Hypothalamus (tissue), 51 donors: ENCODE data around the gene FHL3.
"Not testable (repeated sequence)": the region's sequence is repeated elsewhere in the genome, so short reads cannot be mapped to it uniquely, and the experiment has no call there.

Source experiments
- DNase-seq, 51 donors: peaks; one replicate each; lab custom pipeline; 2025; lab: John Stamatoyannopoulos, UW

Gene FHL3

DNA sequence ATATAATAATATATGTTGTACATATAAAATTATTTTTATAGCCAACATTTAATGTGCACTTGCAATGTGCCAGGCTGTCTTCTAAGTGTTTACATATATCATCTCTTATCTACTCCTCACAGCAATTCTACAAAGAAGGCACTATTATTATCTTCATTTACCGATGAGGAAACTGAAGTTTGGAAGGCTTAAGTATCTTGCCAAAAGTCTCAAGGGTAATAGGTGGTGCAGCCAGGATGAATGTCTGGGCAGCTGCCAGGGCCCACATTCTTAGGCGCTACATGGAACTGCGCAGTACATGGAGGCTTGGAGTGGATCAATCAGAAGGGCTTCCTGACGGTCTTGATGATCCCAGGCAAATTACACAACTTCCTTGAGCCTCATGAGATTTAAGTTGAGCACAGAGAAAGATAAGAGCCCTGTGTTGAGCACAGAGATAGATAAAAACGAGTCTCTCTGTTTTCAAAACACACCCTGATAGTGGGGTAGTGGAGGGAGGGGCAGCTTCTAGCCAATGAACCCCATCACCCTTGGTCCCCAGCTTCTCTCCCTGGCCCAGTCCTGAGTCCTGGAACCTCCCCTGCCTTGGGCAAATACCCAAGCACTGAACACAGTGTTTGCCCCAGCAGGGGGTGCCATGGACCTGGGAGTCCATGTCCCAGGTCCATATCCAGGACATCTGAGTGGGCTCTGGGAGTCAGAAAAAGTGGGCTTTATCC lies 32.1 kb upstream of the FHL3 start:
- DNase-seq, result no peak

DNA sequence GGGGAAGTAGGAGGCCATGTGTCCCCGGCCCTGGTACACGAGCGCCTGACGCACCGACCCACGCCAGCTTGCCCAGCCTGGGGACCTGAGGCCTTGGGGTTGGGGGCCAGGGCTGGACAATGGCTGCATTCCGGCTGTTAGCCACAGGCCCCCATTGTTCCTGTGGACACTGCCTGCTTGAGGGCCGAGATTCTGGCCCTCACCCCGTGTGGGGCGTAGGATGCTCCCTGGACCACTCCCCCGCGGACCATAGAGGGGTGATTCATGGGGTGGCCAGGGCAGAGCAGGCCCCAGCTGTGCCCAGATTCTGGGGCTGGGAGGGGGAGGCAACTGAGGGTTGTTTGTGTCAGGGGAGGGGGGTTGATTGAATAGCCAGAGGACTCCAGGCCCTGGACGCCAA lies 29.6 kb upstream of the FHL3 start:
- no peak for DNase-seq

DNA sequence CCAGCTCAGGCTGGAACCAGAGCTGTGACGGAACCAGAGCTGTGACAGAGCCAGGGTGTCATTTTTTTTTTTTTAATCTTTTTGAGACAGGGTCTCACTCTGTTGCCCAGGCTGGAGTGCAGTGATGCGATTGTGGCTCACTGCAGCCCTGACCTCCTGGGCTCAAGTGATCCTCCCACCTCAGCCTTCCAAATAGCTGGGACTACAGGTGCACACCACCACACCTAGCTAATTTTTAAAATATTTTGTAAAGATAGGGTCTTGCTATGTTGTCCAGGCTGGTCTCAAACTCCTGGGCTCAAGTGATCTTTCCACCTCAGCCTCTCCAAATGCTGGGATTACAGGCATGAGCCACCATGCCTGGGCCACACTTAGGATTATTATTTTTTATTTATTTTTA lies 27.7 kb upstream of the FHL3 start:
- not testable (repeated sequence) for DNase-seq

DNA sequence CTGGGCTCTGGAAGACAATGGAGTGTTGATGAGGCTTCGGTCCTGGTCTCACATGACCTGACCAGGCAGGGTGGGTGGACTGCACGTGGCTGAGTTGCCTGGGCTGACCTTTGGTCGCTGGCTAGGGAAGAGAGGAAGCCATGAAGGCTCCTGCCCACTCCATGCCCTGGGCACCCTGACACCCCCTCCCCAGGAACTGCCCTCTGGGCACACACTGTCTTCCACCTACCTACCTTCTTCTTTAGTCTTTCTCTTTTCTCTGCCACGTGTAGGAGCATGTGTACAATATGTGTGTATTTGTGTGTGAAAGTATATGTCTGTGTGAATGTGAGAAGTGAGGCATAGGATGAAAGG lies 26.2 kb upstream of the FHL3 start:
- no peak for DNase-seq

DNA sequence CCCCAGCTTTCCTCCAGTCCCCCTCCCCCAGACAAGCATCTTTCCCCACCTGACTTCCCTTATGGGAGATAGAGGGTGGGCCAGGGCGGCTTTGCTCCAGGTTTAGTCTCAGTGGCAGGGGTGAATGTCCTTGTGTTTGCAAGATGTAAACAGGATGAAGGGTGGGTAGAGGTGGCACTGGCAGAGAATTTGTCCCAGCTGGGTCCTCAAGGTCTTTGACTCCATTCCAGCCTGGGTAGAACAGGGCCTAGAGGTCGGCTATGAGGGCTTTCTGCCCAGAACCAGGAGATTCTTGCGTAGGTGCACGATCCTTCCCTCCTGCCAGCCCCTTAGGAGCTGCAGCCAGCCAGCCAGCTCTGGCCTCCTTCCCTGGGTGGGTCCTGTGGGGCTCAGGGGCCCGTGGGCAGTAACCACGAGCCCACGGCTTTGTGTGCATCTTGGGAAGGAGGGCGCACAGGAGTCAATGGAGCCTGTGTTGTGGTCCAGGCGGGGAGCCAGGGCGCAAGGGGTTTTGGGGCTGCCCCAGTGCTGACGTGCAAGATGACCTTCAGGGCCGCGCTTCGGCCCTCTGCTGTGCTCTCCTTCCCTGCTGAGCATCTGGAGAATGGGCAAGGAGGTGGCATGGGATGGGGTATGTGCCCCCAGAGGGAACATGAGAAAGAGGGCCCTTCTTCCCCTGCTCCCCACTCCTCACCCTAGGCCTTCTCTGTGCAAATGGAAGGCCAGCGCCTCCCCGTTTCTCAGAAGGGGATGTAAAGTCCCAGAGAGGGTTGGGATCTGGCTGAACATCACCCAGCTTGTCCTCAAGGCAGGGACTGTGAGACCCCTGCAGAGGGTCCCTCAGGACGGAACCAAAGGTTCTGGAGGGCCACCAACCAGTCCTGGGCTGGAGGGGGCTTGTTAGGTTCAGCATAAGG lies 25.5 kb upstream of the FHL3 start:
- peak in 3 of 51 donors; percentile 9 to 25 (median 21) for DNase-seq

DNA sequence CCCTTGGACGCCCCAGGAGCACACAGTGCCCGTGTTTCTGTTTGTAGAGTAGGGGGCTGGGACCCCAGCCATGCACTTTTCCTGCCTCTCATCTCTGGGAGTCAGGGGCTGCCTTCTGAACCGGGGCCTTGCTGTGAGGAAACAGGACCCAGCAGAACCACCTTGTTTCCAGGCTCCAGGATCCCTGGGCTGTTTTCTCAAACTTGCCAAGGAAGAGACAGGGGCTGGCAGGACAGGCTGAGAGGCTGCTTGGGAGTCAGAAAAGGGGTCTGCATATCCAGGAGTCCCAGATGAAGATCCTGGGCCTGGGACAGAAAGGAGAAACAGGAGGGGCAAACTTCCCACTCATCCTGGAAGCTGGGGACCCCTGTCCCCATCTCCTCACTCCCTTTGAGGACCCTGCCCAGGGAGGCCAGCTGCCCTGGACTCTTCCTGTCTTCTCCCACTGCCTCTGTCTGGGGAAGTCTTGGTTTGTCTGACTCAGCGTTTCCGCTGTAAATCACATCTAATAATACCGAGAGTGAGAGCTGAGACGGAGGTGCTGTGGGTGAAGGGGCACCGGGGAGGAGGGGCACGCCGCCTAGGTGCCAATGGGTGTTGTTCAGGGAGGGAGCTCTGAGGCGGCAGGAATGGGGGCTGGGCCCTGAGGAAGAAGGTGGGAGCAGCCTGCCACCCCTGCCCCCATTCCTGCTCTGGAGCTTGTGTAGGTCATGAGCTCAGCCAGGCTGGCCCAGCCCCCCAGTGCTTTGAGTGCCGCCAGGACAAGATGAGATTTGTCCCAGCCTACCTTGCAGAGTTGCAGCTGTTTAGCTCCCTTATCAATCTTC lies 24.6 kb upstream of the FHL3 start:
- DNase-seq, result peak in 3 of 51 donors; percentile 14 to 30 (median 24)

DNA sequence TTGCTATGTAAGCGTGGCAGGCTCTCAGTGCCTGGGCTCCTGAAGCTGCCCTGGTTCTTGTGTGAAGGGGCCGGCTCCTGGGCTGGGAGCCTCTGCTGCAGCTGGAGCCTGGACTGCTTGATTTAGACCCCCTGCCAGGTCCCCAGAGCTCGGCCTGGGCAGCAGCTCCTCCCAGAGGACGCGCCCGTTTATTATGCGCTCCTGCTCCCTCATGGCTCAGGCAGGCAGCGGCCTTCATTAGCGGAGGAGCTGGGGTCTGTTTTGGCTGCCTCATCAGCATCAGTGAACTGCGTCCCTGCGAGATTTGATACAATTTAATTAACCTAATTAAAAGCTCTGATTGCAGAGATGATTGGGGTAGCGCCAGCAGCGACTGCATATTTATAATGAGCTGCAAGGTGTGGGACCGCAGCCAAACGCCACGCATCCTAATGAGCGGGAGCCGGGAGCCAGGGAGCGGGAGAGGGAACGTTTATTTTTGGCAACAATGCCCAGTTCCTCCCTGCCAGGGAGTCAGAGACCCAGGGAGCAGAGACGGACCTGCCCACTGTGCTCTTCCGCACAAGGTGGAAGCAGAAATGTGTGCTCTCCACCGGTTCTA lies 23.9 kb upstream of the FHL3 start:
- peak in 11 of 51 donors; percentile 30 to 68 (median 48) for DNase-seq

DNA sequence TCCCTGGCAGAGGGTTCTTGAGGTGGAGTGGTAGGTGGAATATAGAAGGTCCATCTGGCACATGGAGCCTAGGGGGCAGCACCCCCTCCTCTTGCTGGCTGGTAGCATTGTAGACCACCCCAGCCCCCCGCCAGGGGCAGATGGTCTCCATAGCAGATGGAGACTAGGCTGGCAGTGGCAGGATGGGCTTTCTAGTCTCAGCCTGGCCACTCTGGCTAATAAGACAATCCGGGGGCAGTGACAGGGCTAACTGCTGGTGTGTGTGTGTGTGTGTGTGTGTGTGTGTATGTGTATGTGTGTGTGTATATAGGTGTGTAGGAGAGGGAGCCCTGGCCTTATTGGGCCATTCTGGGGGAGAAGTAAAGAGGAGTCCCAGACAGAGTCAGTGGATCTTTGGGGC lies 23.4 kb upstream of the FHL3 start:
- no peak for DNase-seq

DNA sequence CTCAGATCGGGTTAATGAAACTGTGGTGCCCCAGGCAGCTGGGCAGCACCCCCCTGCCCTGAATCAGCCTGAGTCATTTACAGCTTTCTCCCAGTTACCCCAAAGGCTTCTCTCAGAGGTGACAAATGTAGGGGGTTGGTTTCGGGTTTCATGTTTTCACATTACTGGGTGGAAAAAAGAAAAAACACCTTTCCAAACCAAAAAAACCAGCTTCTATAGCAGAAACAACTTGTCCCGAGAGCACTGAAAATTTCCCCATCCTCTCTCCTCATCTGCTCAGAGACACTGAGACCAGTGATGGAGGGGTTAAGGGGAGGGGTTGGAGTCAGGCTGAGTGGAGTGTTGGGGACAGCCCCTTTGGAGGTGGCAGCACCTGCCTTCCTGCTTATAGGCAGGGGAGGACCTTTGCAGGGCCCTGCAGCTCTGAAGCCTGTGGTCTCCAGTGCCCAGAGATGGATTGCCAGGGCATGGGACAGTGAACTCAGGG lies 22.8 kb upstream of the FHL3 start:
- no peak for DNase-seq

DNA sequence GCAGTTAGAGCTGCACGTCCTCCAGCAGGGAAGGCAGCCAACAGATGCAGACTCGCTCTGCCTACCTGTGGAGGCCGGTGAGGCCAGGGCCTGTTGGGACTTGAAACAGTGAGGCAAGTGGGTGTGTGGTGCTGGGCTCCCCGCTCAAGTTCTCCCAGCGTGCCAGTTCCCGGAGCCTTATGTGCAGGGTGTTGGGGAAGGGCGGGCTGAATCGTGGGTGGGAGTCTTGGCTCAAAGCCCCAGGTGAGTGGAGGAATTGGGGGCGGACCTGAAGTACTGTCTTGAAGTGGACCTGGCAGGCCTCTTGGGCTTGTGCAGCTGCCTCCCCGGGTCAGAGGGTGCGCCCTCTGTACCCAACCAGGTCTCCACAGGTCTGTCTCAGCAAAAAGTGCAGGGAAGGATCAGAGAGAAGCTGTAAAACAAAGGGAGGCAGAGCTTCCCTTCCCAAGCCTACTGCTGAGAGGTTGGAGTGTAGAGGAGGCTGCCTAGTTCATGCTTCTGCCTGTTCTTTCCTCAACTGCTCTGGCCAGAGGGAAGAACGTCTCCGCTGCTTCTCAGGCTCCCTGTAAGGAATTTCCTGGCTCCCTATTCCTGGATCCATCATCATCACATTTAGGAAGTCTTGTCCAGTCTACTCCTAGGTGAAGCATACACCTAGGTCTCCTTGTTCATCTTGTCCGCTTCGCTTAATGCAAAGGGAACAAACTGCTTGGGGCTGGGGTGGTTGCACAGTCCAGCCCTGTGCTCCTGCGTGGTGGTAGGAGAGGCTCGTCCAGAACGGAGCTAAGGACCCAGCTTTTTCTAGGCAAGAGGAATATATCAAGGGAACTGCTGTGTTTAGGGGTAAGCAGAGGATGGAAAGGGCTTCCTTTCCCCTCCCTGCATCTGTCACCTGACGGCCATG lies 22.1 kb upstream of the FHL3 start:
- no peak for DNase-seq

DNA sequence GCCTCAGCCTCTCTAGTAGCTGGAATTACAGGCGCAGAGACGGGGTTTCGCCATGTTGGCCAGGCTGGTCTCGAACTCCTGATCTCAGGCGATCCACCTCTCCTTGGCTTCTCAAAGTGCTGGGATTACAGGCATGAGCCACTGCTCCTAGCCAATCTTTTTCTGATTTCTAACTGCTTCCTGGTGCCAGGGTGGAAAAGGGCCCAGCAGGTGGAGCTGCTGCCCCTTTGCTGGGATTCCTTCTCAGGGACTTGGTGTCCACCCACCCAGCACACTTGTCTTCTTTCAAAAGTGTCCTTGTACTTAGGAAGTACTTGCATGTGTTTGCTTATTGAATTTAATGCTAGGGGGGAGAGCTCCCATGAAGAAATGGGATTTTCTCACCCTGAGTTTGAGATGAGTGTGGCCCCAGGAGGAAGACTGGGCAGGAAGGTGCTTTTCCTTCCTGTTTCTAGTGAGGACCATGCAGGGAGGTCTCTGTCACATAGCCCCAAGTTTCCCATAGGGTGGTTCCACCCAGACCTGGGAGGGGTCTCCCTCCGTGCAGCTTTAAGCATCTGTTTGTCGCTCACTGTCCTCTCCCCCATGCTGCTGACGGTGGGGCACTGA lies 21.4 kb upstream of the FHL3 start:
- peak in 24 of 51 donors; percentile 16 to 61 (median 46) for DNase-seq

DNA sequence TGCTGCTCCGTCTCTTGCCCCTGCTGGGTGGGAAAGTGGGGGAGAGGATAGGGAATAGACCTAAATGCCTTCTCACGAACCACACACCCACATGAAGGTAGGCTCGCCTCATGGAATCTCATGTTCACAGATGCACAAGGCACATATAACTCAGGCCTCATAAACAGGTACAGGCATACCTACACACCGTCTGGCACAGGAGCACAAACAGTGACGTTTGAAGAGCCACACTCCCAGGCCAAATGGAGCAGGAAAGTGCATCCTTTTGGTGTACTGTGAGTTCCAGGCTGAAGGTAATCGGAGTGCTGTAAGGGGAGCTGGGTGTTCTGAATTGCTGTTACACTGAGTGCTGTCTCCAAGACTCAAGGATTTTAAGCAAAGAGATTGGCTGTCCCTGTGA lies 20.4 kb upstream of the FHL3 start:
- DNase-seq, result no peak

DNA sequence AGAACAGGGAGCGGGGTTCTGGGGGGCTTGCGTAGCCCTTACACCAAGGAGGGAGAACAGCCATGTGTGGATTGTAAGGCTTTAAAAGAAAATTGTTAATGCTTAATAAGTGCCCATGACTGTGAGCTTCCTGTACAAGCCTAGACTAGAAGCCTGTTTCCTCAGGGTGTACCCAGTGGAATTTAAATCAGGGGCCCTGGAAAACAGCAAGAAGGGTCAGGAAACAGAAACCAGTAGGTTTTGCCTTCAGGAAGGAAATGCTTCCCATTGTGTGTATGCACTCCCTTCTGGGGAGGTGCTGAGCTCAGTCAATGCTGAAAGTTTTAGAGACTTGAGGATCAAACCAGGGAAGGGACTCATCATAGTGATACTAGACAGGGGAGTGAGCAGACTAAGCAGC lies 19.9 kb upstream of the FHL3 start:
- no peak for DNase-seq

DNA sequence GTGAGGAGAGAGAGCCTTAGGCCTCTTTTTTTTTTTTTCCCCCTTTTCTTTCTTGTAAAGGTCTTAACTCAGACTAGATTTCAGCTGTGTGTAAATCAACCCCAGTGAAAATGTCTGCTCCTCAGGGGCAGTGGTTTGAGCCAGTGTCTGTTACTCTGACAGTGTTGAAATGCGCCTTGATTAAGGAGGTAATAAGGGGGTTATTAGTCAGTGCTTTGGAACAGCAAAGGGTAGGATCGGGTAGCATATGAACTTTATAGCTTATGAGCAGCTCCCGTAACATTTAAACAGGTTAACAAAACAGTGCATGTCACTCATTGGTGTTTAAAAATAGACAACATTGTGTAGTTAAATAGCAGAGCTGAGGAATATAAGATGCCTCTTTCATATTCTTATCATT lies 17.5 kb upstream of the FHL3 start:
- no peak for DNase-seq

DNA sequence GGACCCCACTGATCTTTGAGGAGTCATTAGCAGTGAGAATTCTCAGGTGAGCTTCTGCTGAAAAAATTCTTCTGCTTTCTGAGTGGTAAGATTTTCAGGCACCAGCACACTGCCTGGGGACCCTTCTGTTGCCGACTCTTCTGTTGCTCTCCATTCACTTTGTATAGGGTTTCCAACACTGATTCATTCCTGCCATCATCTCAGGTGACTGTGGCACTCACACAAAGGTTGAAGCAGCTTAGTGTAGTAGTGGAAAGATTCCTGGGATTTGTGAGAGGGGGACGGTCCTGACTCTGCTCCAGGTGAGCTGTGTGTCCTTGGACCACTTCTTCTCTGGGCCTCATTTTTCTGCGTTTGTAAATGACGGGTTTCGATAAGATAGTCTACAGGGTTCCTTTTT lies 16.7 kb upstream of the FHL3 start:
- DNase-seq, result no peak

DNA sequence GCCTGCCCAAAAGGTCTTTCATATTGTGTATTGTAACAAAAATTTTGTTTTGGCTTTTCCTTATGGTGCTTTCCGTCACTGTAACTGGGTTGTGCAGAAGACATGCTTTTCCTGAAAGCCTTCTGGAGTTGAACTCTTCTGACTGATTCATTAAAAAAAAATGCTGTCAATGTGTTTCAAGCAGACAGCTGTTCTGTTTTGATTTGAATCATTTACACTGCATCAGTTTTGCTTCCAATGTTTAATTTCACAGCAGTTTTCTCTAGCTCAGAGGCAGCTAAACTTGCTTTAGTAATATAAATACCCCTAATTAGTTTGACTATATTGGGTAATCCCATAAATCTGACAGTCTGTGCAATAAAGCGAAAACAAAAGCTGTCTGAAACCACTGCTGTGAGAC lies 15.1 kb upstream of the FHL3 start:
- DNase-seq, result no peak

DNA sequence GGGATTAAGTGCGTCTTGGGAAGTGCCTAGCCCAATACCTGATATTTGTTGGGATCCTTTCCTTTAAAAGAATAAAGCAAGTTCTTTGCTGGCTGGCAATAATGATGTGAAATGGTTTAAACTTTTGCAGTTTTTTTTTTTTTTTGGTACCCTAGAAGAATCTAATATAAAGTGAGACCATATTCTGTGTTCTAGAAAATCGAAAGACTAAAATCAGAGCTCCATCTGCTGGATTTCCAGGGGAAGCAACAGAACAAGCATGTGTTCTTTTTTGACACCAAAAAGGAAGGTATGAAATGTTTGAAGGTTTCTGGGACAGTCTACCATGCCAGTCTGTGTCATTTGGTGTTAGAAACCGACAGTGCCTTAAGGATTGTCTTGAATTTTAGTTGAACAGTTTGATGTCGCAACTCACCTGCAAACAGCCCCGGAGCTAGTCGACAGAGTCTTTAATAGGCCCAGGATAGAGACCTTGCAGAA lies 13.6 kb upstream of the FHL3 start:
- no peak for DNase-seq

DNA sequence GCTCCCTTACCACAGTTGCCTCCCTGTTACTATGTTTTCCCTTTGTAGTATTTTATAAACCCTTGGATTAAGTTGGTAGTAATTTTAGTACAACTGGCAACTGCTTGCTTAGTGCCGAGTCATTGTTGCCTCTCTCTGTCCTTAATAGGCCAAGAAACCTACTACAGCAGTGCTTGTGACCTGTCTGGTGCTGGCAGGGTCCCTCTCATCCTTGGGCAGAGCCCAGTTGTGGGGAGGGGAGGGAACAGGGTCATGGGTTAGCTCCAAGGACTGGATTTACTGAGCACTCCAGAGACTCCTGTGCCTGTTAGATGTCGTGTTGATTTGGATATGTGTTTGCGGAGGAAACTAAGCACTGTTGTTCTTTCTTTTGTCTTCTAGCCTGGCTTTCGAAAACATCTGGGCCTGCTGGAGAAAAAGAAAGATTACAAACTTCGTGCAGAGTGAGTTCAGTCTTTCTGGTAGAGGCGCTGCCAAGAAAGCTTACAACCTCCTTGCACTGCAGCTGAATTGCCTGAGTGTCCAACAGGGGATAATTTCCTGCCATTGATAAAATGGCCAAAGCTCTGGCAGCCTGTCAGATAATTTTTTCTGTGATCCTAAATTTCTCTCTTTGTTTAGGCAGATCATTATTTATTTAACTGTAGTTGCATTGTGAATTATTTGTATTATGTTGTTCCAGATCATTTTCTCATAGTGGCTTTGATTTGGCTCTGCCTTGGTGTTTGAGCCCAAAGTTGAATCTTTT lies 10.8 kb upstream of the FHL3 start:
- peak in 2 of 51 donors; percentile 15 to 29 for DNase-seq
